ENCODE results near the gene RNF7.

GRCh38 chr3:141783632-141784031 is 45.5 kb downstream of the RNF7 start:
- TF ChIP-seq, protein P1, sequence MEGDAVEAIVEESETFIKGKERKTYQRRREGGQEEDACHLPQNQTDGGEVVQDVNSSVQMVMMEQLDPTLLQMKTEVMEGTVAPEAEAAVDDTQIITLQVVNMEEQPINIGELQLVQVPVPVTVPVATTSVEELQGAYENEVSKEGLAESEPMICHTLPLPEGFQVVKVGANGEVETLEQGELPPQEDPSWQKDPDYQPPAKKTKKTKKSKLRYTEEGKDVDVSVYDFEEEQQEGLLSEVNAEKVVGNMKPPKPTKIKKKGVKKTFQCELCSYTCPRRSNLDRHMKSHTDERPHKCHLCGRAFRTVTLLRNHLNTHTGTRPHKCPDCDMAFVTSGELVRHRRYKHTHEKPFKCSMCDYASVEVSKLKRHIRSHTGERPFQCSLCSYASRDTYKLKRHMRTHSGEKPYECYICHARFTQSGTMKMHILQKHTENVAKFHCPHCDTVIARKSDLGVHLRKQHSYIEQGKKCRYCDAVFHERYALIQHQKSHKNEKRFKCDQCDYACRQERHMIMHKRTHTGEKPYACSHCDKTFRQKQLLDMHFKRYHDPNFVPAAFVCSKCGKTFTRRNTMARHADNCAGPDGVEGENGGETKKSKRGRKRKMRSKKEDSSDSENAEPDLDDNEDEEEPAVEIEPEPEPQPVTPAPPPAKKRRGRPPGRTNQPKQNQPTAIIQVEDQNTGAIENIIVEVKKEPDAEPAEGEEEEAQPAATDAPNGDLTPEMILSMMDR (IDR thresholded peaks at IDR 0.05), result no peak
- no peak for TF ChIP-seq POLR2A (IDR thresholded peaks at IDR 0.05)
